HG03025 (cell line): ENCODE data around the gene HTRA3.

Source experiments
- ATAC-seq: cut with Tn5 transposase; IDR thresholded peaks from one replicate; pipeline ENCODE4 v1.9.1; 2021; ENCODE audit warnings: mild to moderate bottlenecking, moderate library complexity; ENCODE audit not compliant: unreplicated experiment, low FRiP score

HTRA3 gene

DNA sequence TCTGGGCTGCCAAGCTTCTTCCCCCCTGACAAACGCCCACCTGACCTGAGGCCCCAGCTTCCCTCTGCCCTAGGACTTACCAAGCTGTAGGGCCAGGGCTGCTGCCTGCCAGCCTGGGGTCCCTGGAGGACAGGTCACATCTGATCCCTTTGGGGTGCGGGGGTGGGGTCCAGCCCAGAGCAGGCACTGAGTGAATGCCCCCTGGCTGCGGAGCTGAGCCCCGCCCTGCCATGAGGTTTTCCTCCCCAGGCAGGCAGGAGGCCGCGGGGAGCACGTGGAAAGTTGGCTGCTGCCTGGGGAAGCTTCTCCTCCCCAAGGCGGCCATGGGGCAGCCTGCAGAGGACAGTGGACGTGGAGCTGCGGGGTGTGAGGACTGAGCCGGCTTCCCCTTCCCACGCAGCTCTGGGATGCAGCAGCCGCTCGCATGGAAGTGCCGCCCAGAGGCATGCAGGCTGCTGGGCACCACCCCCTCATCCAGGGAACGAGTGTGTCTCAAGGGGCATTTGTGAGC, 37.0 kb downstream of the HTRA3 start:
- no peak for ATAC-seq

GRCh38 chr4:8307121-8307520, 37.6 kb downstream of the HTRA3 start:
- no peak for ATAC-seq

DNA sequence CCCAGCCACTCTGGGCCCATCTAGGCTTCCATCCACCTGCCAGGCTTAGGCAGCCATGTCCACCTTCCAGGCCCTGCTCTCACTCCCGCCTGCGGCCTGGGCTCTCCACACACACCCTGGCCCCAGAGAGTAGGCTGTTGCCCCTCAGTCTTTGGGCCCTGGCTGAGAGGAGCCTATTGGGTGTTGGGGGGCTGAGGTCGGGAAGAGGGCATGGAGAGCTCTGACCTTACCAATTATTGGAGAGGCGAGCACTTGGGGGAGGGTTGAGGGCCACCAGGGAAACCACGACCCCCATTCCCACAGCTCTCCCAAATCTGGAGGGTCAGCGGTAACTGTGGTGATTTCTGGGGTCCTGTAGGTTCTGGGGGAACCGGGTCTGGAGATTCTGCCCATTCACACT, 38.2 kb downstream of the HTRA3 start:
- no peak for ATAC-seq

GRCh38 chr4:8308144-8308543, 38.6 kb downstream of the HTRA3 start:
- no peak for ATAC-seq

GRCh38 chr4:8308856-8309771, 39.6 kb downstream of the HTRA3 start:
- ATAC-seq: no peak

- ATAC-seq: no peak
Measured at GRCh38 chr4:8310306-8310705, 40.8 kb downstream of the HTRA3 start.

DNA sequence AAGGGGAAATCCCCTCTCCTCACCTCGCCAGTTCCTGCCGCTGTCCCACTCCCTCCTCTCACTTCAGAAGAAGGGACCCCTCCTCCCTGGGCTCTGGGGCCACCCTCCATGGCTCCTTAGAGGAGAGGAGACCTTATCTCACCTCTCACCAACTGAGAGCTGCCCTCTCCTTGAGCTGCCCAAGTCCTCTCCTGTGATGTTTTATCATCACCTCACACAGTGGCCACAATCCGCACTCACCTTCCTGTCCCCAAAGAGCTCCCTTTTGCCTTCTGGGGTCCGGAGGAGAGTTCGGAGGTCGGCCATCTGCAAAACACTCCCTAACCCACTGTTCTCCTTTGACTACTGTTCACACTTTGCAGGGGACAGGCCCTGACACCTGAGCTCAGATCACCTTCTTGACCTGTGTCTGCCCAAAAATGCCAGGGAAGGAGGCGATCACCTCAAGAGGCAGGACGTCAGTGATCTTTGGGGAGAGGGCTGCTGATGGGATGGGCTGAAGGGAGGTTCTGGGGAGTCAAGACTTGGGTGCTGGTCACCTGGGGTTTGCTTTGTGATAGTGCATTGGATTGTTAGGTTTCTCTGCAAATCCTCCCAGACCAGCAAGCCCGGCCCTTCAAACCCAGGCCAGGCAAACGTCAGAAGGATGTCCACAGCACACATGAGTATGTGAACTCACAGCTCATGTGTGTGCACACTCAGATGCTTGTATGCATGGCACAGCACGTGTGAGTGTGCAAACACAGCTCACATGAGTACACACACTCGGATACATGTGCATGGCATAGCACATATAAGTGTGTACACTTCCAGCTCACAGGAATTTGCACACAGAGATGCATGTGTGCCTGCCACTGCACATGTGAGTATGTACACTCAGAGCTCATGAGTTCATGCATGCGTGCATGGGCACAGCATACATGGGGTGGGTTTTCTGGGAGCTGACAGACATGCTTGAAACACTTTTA, 41.8 kb downstream of the HTRA3 start:
- ATAC-seq: no peak

- no peak for ATAC-seq
Measured at GRCh38 chr4:8312069-8312445, 42.5 kb downstream of the HTRA3 start.

DNA sequence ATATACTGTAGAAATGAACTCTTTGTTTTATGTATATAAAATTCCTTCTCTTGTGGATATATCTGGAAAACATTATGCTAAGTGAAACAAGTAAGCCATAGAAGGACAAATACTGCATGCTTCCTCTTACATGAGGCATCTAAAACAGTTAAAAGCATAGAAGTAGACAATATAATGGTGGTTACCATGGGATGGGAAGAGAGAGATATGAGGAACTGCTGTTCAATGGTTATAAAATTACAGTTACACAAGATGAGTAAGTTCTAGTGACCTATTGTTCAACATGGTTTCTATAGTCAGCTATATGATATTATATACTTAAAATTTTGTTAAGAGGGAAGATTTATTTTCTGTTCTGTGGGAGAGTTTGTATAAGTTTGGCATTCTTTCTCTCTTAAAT, 43.4 kb downstream of the HTRA3 start:
- no peak for ATAC-seq

DNA sequence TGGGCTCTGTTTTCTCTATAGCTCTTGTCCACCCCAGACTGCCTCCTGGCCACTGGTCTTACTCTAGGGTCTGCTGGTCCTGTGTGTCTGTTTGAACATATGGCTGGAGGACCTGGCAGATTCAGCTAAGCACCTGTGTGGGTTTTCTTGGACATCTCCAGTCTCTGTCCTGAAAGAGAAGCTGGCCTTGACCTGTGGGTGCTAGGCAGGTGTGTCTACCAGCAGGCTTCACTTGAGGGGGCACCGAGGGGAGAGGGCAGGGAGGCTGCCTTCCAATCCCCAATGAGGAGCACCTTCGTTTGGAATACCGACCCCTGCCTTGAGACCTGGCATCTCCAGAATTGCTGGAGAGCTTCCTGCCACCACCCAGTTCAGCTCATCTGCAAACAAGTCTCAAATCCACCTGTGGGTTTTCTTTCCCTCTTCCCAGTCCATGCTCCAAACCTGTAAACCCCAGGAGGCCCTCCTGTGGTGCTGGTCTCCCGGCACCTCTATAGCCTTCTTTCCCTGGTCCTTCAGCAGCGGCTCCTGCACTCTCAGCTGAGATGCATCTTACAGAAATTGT, 45.2 kb downstream of the HTRA3 start:
- ATAC-seq: no peak

- ATAC-seq: no peak
Measured at GRCh38 chr4:8315435-8316250, 46.1 kb downstream of the HTRA3 start.

DNA sequence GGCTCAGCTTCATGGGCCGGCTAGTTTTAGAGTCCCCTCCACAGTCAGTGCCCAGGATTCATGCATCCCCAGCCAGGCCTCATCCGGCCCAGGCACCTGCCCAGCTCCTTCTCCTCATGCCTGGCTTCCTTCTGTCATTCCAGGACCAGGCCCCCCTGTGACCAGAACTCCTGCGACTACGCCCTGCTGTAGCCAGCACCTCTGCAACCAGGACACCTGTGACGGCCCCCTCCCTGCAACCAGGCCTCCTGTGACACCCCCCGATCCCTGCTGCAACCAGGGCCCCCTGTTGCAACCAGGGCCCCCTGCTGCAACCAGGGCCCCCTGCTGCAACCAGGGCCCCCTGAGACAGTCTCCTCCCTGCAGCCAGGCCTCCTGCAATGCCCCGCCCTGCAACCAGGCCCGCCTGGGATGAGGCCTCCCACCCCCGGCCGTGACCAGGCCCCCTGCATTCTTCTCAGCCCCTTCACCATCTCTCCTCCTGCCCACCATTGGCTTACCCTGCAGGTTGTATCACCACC, 46.8 kb downstream of the HTRA3 start:
- no peak for ATAC-seq

- ATAC-seq: no peak
Measured at GRCh38 chr4:8316911-8317351, 47.4 kb downstream of the HTRA3 start.

- no peak for ATAC-seq
Measured at GRCh38 chr4:8317474-8317873, 47.9 kb downstream of the HTRA3 start.

DNA sequence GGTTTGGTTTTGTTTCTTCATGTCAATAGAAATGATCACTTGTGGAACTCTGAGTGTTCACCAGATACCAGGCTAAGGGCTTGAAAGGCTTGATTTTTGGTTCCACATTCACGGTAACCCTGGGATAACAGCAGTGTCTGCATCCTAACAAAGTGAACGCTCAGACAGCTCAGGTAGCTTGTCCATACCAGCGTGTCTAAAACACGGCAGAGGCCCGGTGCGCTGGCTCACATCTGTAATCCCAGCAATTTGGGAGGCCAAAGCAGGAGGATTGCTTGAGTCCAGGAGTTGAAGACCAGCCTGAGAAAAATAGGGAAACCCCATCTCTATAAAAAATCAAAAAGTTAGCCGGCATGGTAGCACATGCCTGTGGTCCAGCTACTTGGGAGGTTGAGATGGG, 49.0 kb downstream of the HTRA3 start:
- ATAC-seq: no peak

DNA sequence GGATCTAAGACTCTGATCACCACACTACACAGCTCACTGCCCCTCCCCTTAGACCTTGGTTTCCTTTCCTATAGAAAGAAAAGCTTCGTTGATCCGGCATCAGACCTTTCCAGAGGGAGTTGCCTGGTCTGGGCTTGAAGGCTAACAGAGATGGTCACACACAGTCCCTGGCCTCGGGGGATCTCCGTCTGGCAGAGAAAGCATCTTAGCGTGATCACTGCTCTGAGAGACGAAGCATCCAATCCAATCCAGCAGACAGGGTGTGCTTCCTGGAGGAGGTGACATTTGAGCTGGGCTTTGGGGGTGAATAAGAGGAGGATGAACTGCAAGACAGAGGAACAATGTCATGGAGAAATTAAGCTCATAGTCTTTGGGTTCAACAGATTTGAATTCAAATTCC, 49.5 kb downstream of the HTRA3 start:
- ATAC-seq: no peak

GRCh38 chr4:8319731-8320385, 50.3 kb downstream of the HTRA3 start:
- no peak for ATAC-seq

DNA sequence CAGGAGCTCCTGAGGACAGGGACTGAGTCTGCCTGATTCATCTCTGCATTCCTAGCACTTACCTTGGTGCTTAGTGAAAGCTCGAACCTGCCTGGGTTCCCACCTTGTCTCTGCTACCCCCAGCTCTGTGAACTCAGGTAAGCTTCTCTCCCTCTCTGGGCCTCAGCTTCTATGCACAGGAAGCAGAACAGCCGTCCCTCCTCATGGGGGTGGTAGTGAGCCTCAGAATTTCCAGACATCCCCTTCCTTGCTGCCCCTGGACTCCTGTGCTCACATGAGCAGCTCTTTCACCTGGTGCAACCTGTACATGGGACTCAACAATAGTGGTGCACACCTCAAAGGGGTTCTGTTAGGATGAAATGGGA, 50.8 kb downstream of the HTRA3 start:
- ATAC-seq: no peak

DNA sequence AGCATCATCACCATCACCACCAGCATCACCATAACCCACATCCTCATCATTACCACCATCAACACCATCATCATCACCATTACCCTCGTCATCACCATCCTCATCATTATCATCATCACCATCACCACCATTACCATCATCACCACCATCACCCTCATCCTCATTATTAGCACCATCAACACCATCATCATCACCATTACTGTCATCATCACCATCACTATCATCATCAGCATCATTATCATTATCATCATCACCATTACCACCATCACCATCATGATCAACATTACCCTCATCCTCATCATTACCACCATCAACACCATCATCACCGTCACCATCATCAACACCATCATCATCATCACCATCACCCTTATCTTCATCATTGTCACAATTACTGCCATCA, 51.7 kb downstream of the HTRA3 start:
- no peak for ATAC-seq
